ENCODE data around the gene ADARB1.

- TF ChIP-seq TAF1 (IDR thresholded peaks at IDR 0.05; ENCODE audit: control insufficient read depth, extremely low read depth, insufficient read depth, low read length, severe bottlenecking) (no peak), CTCF (IDR thresholded peaks at IDR 0.05 in 2 of 3, conservative IDR thresholded peaks at IDR 0.05 in 1 of 3; ENCODE audit: insufficient read depth in 2 of 3, low read depth in 1 of 3, low read length in 3 of 3) (no peak), EZH2 (IDR thresholded peaks at IDR 0.05; ENCODE audit: borderline replicate concordance, low read depth, low read length) (no peak), ELF1 (tag; IDR thresholded peaks at IDR 0.05) (no peak), SMARCB1 (IDR thresholded peaks at IDR 0.05; ENCODE audit: insufficient read length, low read depth) (no peak), YY1 (IDR thresholded peaks at IDR 0.05; ENCODE audit: borderline replicate concordance in 1 of 3, control insufficient read depth in 1 of 3, extremely low read depth in 1 of 3, insufficient read depth in 3 of 3, insufficient read length in 1 of 3, insufficient replicate concordance in 2 of 3, low read depth in 1 of 3, low read length in 2 of 3) (no peak), ZEB2 (IDR thresholded peaks at IDR 0.05) (no peak), JUND (IDR thresholded peaks at IDR 0.05; ENCODE audit: borderline replicate concordance, low read depth, low read length) (no peak), JUND (tag; IDR thresholded peaks at IDR 0.05; ENCODE audit: borderline replicate concordance, low read depth, low read length) (no peak), MCM2 (IDR thresholded peaks at IDR 0.05; ENCODE audit: low read depth) (no peak), NFYB (IDR thresholded peaks at IDR 0.05; ENCODE audit: extremely low read depth, insufficient read length) (no peak), MAX (CRISPR knock-in tag; IDR thresholded peaks at IDR 0.05) (no peak), ZFP91 (CRISPR knock-in tag; IDR thresholded peaks at IDR 0.05) (no peak), ATF7 (IDR thresholded peaks at IDR 0.05) (no peak)
These were observed 112.3 kb downstream of the ADARB1 start for GRCh38 chr21:45186709-45187108.

Measured in K562 (cell line).